Body of pancreas (tissue), 4 donors: ENCODE results near the gene LYPD5. TPM values are rescaled to one million over a fixed set of nuclear protein-coding genes. Genes with fewer than 3 reads are reported as not detected.

ENCODE experiments used
- ATAC-seq: fragments of 150-250 bp; one replicate; pipeline ENCODE4 v1.9.1; 2016
- DNase-seq, 4 donors: peaks; one replicate each; pipeline ENCODE4 v3.0.0-alpha.2; 2019
- H3K27ac ChIP-seq, 4 donors: fragments of 200-600 bp; sonication (generic); 1 replicate in 3 of 4; 2 replicates in 1 of 4; pipeline versions ENCODE4 v1.5.1 to v1.6.1; 2016 to 2019; ENCODE audit warnings: mild to moderate bottlenecking in 1 of 4, mixed read lengths in 1 of 4, moderate library complexity in 1 of 4
- H3K27me3 ChIP-seq, 2 donors: fragments of 200-600 bp; sonication (generic); one replicate each; pipeline ENCODE4 v1.6.0; 2016; ENCODE audit warnings: mild to moderate bottlenecking in 1 of 2
- H3K36me3 ChIP-seq, 2 donors: fragments of 200-600 bp; sonication (generic); replicated peaks in 1 of 2; 2 replicates each; pipeline ENCODE4 v1.5.1; 2016; ENCODE audit warnings: low read depth in 2 of 2; ENCODE audit not compliant: insufficient read depth in 1 of 2
- H3K4me1 ChIP-seq: fragments of 200-600 bp; sonication (generic); one replicate; pipeline ENCODE4 v1.6.0; 2016
- H3K4me3 ChIP-seq, 2 donors: fragments of 200-600 bp; sonication (generic); 1 replicate in 1 of 2; 2 replicates in 1 of 2; pipeline ENCODE4 v1.5.1; 2016 to 2019
- H3K9me3 ChIP-seq, 3 donors: fragments of 200-600 bp; sonication (generic); 1 replicate in 2 of 3; 2 replicates in 1 of 3; pipeline ENCODE4 v1.5.1; 2016
- POLR2A ChIP-seq, 3 donors: fragments of 450-650 bp; IDR thresholded peaks; one replicate each; pipeline ENCODE4 v1.6.1; 2016; ENCODE audit warnings: antibody characterized with exemption in 3 of 3, mild to moderate bottlenecking in 2 of 3
- WGBS, 2 donors: methylation state at CpG; one replicate each; pipeline ENCODE4 v1.1.5; 2017; 5-methylcytosine and 5-hydroxymethylcytosine counted together
- intact Hi-C: fragments of 100-400 bp; cut with DNase I; formaldehyde crosslinking; loops from one replicate; pipeline ENCODE4 v1.15.1; 2023
- total RNA-seq, 2 donors: library from RNA; depleted of rRNA; stranded (reverse); fragments of >200 nt; gene quantifications; one replicate each; pipeline ENCODE4 v1.1.0, GENCODE V29; 2016
- TF ChIP-seq, protein P1 (sequence below), 7 experiments: fragments of 450-650 bp in 4 of 7; fragments of 200-600 bp in 3 of 7; sonication (generic) in 3 of 7; IDR thresholded peaks; one replicate each; pipeline ENCODE4 v1.5.1; 2016 to 2019; ENCODE audit warnings: antibody characterized with exemption in 7 of 7

LYPD5 gene
- total RNA-seq, 2 donors from 2014 or later, result not detected

DNA sequence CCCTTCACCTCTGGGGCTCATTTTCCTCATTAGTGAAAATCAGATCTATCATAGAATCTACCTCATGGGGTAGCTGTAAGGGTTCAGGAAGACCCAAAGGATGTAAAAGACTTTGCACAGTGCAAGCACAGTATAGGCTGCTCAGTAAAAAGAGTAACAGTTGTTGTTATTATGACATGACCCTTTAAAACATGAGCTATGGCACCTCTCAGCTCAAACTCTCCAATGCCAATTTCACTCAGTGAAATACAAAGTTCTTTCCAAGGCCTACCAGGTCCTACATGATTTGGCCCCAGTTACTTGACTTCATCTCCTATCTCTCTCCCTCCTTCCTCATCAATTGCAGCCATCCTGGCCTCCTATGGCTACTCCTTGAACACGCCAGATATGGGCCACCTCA, 52.3 kb downstream of the LYPD5 start:
- peaks cover 0 to 18% of the 10 kb centered on the region in 2 donors for H3K36me3 ChIP-seq
- ATAC-seq (no peak), DNase-seq (no peak)
- H3K27me3 ChIP-seq, result no peaks in the 10 kb centered on the region
- H3K27ac ChIP-seq, result no peak overlapping the region
- H3K9me3 ChIP-seq, result no peaks in the 10 kb centered on the region
- peaks cover 12% of the 10 kb centered on the region for H3K4me1 ChIP-seq
- no peak overlapping the region for H3K4me3 ChIP-seq
- intact Hi-C loops, result loop anchor here (5.0 kb wide), 1 partner anchor 32 kb away; the partner anchor contains the start of gene KCNN4
- no peak for TF ChIP-seq POLR2A (IDR thresholded peaks at IDR 0.05)
- TF ChIP-seq, protein P1, sequence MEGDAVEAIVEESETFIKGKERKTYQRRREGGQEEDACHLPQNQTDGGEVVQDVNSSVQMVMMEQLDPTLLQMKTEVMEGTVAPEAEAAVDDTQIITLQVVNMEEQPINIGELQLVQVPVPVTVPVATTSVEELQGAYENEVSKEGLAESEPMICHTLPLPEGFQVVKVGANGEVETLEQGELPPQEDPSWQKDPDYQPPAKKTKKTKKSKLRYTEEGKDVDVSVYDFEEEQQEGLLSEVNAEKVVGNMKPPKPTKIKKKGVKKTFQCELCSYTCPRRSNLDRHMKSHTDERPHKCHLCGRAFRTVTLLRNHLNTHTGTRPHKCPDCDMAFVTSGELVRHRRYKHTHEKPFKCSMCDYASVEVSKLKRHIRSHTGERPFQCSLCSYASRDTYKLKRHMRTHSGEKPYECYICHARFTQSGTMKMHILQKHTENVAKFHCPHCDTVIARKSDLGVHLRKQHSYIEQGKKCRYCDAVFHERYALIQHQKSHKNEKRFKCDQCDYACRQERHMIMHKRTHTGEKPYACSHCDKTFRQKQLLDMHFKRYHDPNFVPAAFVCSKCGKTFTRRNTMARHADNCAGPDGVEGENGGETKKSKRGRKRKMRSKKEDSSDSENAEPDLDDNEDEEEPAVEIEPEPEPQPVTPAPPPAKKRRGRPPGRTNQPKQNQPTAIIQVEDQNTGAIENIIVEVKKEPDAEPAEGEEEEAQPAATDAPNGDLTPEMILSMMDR (IDR thresholded peaks at IDR 0.05), result no peak
- WGBS, 2 donors, result 100% methylated on average over 1 of the region's 1 CpG

DNA sequence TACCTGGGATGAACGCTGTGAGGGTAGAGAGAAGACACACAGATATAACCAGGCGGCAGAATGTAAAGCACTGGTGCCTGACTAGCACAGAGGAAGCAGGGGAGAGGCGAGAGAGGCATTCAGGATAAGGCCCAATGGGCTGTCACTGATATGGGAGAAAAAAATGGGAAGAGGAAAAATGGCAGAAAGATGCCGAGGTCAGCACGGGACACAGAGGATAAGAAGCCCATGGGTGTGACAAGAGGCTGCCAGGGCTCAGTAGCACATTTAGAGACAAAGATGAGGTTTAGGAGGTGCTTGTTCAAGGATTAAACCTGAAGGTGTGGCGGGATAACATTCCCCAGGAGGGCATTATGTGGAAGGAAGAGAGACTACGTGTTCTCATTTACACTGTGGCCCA, 53.1 kb downstream of the LYPD5 start:
- Histone ChIP-seq H3K9me3 (no peaks in the 10 kb centered on the region), H3K27me3 (no peaks in the 10 kb centered on the region), H3K4me1 (peaks cover 12% of the 10 kb centered on the region), H3K27ac (no peak overlapping the region), H3K36me3 (peaks cover 0 to 20% of the 10 kb centered on the region in 2 donors), H3K4me3 (no peak overlapping the region)
- WGBS, 2 donors, result 83 to 86% methylated on average over 7 of the region's 7 CpGs
- ATAC-seq, result no peak
- intact Hi-C loops, result loop anchor here (5.0 kb wide), 1 partner anchor 33 kb away; the partner anchor contains the start of gene KCNN4
- TF ChIP-seq, protein P1 (IDR thresholded peaks at IDR 0.05), result no peak
- no peak for TF ChIP-seq POLR2A (IDR thresholded peaks at IDR 0.05)
- DNase-seq, result no peak

DNA sequence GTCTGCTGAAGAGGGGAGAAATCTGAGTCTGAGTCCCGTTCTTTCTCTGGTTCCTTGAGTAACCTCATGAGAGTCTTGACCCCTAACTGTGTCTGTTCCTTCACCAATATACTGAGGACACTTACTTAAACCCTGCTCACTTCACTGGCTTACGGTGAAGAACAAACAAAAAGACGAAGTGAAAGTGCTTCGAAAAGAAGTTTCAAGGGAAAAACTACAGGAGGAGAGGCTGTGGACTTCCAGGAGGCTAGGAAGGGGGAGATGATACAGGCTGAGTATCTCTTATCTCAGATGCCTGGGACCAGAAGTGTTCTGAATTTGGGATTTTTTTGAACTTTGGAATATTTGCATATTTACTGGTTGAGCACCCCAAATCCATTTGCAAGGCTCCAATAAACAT, 53.6 kb downstream of the LYPD5 start:
- Histone ChIP-seq H3K27ac (no peak overlapping the region), H3K4me3 (no peak overlapping the region), H3K36me3 (peaks cover 0 to 23% of the 10 kb centered on the region in 2 donors), H3K9me3 (no peaks in the 10 kb centered on the region), H3K4me1 (peaks cover 9% of the 10 kb centered on the region), H3K27me3 (no peaks in the 10 kb centered on the region)
- no peak for TF ChIP-seq POLR2A (IDR thresholded peaks at IDR 0.05)
- TF ChIP-seq, protein P1 (IDR thresholded peaks at IDR 0.05), result no peak
- no peak for DNase-seq
- 78 to 81% methylated on average over 4 of the region's 4 CpGs for WGBS, 2 donors
- ATAC-seq, result no peak
- intact Hi-C loops, result loop anchor here (5.0 kb wide), 1 partner anchor 34 kb away; the partner anchor contains the start of gene KCNN4

DNA sequence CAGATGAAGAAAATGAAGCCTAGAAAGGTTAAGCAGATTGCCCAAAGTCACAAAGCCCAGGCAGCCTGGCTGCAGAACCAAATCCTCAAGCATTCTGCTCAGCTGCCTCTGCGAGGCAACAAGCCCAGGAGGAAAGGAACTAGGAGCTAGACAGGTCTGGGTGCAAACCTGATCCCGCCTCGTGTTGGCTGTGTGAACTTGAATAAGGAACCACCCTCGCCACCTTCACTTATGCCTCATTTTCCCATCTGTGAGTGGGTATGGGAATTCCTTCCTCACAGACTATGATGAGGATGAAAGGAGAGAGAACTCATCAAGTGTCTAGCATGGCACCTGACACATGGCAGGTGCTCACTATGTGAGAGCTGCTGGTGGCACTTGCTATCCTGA, 54.0 kb downstream of the LYPD5 start:
- peaks cover 4% of the 10 kb centered on the region for H3K4me1 ChIP-seq
- no peaks in the 10 kb centered on the region for H3K27me3 ChIP-seq
- ATAC-seq, result no peak
- no peak for DNase-seq
- TF ChIP-seq POLR2A (IDR thresholded peaks at IDR 0.05), result no peak
- TF ChIP-seq, protein P1 (IDR thresholded peaks at IDR 0.05), result no peak
- no peak overlapping the region for H3K27ac ChIP-seq
- no peak overlapping the region for H3K4me3 ChIP-seq
- intact Hi-C loops, result loop anchor here (5.0 kb wide), 1 partner anchor 34 kb away; the partner anchor contains the start of gene KCNN4
- 94 to 95% methylated on average over 4 of the region's 4 CpGs for WGBS, 2 donors
- H3K9me3 ChIP-seq, result no peaks in the 10 kb centered on the region
- H3K36me3 ChIP-seq, result peaks cover 0 to 24% of the 10 kb centered on the region in 2 donors

DNA sequence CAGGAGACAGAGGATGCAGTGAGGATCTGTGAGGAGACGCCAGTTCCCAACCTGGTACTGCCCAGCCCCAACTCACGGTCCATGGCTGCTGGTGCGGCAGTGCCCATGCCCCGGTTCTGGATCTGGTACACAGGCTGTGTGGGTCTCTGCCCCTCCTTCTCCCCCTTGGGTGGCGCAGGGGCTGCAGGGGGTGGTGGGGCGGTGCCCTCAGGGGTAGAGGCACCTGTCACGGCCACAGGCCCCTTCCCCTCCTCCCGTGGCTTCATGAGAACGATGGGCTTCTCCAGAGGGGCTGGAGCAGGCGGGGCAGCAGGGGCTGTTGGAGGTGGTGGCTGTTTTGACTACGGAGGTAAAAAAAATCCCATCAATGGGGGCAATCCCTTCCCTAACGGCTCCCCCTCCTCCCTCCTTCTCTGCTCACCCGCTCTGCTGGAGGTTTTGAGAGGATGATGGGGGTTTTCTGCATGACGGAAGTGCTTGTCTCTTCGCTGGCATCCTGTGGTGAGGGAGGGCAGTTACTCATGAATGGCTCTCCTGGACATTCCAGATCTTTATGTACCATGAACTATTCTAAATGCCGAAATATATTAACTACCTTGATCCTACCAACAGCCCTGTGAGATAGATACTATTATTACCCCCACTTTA, 54.6 kb downstream of the LYPD5 start:
- Histone ChIP-seq H3K27me3 (no peaks in the 10 kb centered on the region), H3K4me1 (no peaks in the 10 kb centered on the region), H3K36me3 (peaks cover 0 to 24% of the 10 kb centered on the region in 2 donors), H3K27ac (no peak overlapping the region), H3K9me3 (no peaks in the 10 kb centered on the region), H3K4me3 (no peak overlapping the region)
- DNase-seq, result no peak
- no peak for TF ChIP-seq POLR2A (IDR thresholded peaks at IDR 0.05)
- TF ChIP-seq, protein P1 (IDR thresholded peaks at IDR 0.05), result no peak
- intact Hi-C loops, result loop anchor here (5.0 kb wide), 1 partner anchor 35 kb away; the partner anchor contains the start of gene KCNN4
- no peak for ATAC-seq
- WGBS, 2 donors, result 86% methylated on average over 13 to 16 of the region's 16 CpGs
